ENCODE results near the gene CCDC91.

Gene CCDC91

GRCh38 chr12:28537474-28537873, 347.2 kb downstream of the CCDC91 start:
- no peak for DNase-seq (ENCODE audit: low read depth)

DNA sequence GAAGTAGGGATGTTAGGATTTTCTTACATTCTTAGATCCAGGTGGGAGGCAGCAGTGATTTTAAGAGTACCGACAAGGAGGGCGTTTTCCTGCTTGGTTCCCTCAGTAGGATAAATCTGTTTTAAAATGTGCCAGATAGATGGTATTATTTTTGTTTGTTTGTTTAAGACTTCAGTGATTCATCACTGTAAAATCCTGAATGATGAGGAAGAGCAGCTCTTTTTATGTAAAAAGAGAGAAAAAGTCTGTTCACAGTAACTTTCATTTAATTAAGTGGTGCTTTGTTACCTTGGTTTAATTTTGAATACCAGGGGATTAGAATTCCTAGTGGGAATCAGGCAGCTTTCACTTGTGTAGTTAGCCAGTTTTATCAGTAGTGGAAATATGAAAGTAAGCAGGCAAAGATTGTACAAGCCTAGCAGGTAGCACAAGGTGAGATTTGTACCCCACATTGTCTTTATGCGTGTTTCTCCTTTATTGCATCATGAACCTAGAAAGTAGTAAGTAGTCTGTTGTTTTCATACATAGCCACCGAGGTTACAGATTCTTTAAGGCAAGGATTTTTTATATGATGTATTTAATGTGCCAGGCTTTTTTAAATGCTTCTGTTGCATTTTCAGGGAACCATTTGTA, 349.6 kb downstream of the CCDC91 start:
- no peak for DNase-seq (ENCODE audit: low read depth)

DNA sequence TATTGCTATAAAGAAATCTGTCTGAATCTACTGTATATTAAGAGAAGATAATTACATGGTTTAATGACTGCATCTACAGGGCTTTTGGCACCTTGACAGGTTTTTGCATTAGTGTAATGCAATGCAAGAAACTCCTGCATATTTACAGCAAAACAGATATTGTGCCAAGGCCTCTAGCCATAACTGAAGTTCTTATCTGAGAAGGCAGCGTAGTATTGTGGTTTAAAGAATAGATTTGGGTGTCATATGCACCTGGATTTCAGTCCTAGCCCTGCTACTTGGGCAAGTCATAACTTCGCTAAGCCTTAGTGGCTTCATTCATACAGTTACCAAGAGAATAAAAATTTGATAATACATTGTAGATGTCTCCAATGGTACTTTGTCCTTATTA, 350.1 kb downstream of the CCDC91 start:
- no peak for DNase-seq (ENCODE audit: low read depth)

DNA sequence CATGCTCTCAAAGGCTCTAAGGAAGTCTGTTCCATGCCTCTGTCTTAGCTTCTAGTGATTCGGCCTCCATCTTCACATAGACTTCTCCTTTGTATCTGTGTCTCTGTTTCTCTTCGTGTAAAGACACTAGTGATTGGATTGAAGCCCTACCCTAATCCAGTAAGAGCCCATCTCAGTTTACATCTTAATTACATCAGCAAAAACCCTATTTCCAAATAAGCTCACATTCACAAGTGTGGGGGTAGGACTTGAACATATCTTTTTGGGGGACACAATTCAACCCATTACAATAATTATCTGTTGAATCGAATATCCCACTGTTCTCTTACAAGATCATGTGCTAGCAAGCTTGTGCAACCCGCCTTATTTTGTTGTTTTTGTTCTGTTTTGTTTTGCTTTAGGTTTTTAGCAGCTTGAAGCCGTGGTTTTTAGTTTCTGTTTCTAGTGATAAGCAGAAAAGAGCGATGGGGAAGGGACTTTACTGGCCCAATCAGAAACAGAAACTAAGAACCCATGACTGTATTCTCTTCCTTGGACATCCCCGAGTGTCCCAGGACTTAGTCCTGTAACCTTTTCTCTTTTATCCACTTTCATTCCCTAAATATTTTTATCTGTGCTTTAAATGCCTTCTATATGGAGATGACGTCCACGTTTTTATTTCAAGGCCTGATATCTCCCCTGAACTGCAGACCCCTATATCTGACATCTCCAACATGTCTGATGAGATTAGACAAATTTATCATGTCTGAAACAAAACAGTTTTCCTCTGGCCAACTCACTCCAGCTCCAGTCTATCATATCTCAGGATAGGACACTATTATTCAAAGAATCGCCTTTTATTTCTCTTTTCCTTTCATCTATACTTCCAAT, 353.0 kb downstream of the CCDC91 start:
- no peak for DNase-seq (ENCODE audit: low read depth)

DNA sequence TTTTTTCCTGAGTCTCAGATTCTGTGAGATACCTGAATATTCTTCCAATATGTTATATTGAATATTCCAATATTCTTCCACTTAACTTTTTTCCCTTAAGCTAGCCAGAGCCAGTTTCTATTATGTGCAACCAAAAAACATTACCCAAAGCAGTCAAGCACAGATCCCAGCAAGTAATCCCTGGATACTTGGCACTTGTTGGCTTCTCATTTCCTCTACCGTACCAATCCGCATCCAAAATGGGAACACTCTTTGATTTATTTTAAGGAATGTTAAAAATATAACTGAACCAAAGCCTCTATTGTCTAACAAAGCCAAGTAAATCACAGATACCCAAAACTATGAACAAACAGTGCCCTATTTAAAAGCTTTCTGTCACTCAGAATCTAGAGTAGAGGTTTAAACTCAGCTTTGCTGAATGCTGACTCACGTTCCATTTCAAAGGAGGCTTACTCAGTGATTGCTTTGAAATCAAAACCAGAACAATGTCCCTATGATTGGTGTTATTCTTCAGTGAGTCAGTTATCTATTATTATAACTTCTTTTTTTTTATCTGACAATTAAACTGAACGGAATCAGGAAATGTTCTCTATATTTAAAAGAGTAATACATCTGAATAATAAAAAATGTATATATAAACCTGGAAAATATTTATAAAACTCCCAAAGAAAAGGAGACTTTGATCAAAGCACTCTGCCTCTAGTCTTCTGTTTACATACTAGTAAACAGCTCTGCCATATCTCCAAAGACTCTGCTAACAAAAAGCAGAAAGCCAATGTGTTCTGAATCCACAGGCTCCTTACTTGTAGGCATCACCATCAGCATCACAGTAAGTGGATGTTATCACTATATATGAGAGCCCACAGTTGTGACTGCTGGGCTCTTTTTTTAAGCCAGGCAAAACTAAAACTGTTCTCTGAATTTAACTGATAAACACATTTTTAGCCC, 360.8 kb downstream of the CCDC91 start:
- DNase-seq (ENCODE audit: low read depth) = no peak

GRCh38 chr12:28552251-28552970, 362.2 kb downstream of the CCDC91 start:
- DNase-seq (ENCODE audit: low read depth) = no peak

DNA sequence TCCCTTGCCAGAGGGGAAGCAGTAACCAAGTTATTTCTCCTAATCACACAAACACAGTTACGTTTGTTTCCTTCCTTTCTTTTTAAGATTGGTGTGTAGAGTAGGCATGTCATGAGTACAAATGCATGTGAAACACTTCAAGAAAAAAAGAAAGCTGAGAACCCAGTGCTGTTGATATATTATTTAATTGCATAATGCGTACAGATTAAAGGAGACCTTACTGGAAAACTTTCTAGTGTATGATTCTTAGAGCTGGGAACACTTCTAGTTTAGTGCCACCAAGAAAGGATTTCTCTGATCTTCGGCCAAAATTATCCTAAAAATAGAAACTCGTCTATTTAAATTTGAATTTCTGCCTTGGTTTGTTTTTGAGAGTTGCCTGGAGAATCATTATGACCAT, 365.5 kb downstream of the CCDC91 start:
- DNase-seq (ENCODE audit: low read depth) = no peak

- DNase-seq (ENCODE audit: low read depth) = no peak
Measured at GRCh38 chr12:28558250-28558649, 368.0 kb downstream of the CCDC91 start.

- DNase-seq (ENCODE audit: low read depth) = no peak
Measured at GRCh38 chr12:28563286-28563685, 373.0 kb downstream of the CCDC91 start.

DNA sequence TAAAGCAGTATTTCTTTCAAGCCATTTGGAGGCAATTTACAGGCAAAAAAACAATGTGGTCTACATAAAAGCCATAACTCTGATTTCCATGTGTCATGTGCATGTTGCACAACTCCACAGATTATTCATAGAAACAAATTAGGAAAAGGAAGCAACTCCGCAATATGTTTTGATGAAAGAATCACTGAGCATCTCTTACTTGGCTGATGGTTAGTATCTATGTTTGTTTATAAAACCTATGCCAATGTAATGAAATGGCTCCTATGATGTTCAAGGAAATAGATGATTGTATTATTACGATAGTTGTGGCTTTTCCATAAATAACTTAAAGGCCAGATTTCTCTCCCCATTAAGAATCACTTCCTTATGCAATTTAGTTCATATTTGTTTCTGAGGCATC, 373.7 kb downstream of the CCDC91 start:
- no peak for DNase-seq (ENCODE audit: low read depth)

DNA sequence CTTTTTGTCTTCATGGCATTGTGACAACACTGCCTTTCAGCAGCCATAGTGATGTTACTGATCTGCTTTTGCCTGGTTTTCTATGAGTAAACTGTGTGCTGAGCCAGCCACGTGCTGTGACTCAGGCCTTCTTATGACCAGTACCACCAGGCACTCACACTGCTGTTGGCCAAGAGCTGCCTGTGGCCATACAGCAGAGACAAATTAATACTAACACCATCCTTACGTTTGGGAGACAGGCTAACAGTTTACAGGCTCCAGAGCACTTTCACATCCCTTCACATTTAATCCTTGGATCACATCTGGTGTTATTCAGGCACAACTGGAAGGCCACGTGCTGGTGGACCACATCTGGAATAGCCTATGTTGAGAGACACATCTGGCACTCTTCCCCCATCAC, 377.9 kb downstream of the CCDC91 start:
- no peak for DNase-seq (ENCODE audit: low read depth)

DNA sequence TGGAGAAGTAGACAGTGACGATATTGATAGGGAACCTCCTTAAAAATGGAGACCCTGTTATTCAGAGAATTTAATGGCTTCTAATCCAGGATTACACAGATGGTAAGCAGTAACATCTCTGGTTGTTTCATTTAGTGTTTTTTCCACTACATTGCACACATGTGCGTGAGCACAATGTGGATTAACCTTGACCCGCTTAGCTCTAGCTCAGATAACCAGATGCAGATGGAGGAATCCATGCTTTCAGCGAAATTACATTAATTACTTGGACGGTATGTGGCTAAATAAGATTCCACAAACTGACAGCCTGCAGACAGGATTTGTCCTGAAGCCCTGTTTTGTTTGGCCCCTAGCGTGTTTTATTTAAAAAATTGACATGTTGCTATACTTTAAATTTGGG, 378.4 kb downstream of the CCDC91 start:
- no peak for DNase-seq (ENCODE audit: low read depth)

- DNase-seq (ENCODE audit: low read depth) = no peak
Measured at GRCh38 chr12:28569698-28570411, 379.6 kb downstream of the CCDC91 start.

GRCh38 chr12:28570811-28571210, 380.6 kb downstream of the CCDC91 start:
- no peak for DNase-seq (ENCODE audit: low read depth)

DNA sequence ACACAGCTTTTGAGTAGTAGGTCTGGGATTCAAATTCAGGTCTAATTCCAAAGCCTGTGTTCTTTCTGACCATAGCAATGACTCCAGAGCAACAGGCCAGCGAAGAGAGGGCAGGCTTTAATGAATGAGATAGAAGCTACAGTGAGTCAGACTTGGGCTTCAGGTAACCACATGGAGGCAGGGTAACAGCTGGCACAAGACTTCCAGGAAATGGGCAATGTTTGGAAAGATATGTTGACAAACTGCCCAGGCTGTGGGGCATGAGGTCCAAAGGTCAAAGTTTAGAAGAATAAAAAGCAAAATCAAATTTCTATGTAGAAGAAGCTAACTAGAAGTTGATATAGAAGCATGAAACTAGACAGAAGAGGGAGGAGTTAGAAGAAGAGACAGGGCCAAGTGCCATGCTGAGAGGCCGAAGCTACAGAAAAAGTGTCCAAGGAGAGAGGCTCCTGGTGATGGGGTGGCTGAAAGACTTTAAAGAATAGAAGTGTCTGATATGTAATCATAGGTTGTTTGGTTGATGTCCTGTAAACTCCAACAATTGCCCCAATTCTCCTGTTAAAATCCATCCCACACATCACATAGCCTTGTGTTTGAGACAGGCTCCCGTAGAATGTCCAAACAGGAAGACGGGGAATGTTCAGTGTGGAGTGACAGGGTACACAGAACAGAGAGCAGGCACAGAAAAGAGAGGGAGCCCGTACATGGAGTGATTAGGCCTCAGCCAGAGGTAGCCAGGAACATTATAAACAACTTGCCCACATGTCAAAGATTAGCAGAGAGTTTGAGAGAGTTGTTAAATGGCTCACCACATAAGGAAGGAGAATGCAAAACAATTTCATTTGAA, 384.7 kb downstream of the CCDC91 start:
- DNase-seq (ENCODE audit: low read depth) = no peak

GRCh38 chr12:28575593-28576205, 385.4 kb downstream of the CCDC91 start:
- DNase-seq (ENCODE audit: low read depth) = no peak

DNA sequence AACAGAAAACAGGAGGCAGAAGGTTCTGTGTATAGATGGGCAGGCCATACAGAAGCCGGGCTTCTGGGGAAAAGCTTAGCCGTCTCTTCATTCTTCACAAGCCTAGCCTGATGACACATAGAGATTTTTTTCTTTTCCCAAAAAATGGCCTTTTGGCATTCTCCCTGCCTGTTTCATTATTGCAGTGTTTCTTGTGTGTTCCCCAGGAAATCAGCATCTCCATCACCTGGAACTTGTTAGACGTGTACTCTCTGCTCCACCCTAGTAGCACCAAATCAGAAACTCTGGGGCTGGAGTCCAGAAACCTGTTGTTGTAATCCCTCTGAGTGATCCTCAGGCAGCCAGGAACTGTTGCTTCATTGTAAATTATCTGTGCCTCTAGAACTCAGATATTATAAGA, 388.1 kb downstream of the CCDC91 start:
- DNase-seq (ENCODE audit: low read depth) = no peak

GRCh38 chr12:28578833-28579252, 388.6 kb downstream of the CCDC91 start:
- no peak for DNase-seq (ENCODE audit: low read depth)

GRCh38 chr12:28582672-28583376, 392.6 kb downstream of the CCDC91 start:
- DNase-seq (ENCODE audit: low read depth) = no peak
